Cerebellar cortex (tissue), 1 donor: Measurements from ENCODE around the gene ZNF384.
A peak's percentile ranks its signal among the peaks of the same experiment; 100 is the strongest.

Experiments used
- DNase-seq: peaks from one replicate; pipeline ENCODE4 v3.0.0-alpha.2; 2015; ENCODE audit warnings: low spot score

ZNF384 gene

DNA sequence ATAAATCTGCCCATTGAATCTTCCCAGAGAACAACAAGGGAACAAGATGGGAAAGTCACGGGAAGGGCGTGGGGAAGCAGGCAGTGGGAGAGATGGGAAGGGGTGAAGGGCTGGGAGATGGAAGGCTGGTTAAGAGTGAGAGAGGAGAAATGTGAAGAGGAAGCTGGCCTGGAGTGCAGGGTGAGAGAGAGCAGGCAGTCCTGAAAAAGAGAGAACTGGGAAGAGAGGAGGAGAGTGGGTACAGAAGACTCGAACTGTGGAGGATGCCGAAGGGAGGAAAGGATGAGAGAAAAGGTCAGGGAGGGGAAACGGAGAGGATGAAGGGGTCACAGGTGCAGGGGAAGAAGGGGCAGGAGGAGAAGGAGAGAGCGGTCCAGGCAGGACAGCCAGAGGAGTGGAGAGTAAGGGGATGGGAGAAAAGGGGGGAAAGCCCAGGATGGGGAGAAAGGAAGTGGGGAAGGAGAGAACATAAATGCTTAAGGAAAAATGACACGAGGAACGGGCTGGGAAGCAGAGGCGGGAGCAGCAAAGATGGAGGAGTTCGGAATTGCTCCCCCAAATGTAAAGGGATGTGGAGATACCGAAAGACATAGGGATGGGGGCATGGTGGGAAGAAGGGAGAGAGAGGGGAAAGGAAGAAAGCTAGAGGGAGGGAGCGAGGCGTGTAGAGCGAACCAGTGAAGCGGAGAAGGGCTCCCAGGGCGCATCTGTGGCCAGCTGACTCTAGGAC lies 10.2 kb upstream of the ZNF384 start:
- DNase-seq: no peak

DNA sequence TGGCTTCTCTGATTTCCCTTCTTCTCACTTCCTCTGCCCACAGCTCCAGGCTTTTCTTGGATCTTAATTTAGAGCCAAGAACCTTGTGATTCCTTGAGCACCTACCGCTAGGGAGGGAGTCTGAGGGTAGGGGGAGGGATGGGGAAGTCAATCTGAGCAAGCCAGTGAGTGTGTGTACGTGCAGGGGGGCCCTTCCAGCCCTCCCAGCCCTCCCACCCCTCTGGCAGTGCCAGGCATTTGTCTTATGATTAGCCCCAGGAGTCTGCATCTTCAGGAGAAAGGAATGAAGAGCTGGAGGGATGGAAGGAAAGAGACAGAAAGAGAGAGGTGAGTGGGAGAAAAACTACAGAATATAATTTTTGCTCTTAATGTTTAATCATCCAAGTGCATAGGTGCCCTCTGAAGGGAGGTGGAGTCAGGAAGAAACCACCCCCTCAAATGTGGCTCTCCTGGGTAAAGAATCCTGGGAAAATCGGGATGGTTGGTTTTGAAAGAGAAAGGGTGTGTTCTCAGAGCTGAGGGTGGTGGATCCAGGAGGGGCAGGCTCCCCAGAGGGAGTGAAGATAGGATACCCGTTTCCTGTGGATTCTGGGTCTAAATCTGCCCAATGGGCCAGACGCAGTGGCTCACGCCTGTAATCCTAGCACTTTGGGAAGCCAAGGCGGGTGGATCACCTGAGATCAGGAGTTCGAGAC lies 9.3 kb upstream of the ZNF384 start:
- no peak for DNase-seq

DNA sequence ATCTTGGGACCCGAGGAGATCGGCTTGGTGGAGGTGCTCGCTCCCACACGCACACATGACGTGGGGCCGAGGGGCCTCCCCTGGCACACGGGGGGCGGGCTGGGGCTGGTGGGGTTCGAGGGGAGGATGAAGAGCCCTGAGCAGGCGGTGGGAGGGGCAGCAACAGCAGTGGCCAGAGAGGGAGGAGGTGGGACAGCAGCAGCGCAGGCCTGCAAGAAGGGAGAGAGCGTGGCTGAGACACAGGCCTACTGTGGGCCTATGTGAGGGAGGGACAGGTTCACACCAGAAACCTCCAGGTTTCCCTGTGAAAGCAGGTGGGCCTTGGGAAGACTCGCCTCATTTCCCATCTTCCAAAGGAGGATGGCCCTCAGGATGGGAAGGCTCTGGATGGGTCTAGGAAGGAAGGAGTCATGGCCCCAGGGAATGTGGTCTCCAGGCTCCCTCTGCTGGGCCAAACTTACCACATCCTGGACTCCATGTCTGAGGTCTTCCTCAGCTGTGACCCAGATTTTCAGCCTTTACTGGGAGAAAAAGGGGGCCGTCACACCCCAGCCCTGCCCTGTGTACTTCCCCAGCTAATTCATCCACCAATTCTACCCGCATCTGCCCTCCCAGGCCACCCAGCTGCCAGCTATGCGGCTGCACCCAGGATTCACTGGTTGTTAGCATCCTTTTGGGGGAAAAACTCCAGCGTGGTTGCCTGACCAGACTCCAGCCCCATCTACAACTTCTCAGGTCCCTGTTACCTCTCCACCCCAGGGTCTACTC lies 8.6 kb upstream of the ZNF384 start:
- peak; percentile 74 for DNase-seq

DNA sequence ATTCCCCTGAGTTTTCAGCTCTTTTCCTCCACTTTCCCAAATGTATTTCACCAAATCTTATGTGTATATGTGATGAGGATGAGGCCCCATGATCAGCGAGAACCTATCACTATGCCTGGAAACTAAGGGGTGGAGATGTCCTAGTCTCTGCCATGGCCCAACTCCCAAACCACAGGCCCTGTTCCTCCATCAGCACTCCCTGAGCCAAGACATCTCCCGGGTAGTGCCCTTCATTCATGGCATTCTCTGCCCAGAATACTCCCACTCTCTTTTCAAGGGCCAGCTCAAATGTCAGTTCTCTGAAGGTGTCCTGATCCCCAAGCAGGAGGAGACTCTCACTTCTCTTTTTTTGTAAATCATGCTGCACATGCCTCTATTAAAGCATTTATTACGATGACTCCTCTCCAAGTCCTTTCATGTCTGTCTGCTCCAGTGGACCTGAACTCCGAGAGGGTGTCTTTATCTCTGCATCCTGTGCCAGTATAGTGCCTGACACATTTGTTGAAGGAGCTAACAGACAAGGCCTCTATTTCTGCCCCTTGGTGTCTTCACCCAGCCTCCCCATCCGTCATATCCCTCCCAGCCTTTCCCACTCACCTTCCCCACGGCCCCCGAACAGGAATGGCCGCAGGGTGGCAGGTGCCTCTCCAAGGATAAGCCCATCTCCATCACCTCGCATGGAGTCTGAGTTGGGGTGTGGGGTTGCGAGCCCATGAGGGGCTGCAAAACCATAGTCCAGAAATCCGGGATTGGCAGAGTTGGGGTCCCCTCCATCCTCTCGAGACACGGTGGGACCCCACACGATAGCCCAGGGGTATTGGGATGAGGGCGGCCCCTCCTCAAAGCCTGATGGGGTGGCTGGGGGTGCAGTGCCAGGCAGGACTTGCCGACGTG lies 7.8 kb upstream of the ZNF384 start:
- DNase-seq: no peak

GRCh38 chr12:6695313-6696045 lies 6.3 kb upstream of the ZNF384 start:
- no peak for DNase-seq

GRCh38 chr12:6694701-6695100 lies 5.5 kb upstream of the ZNF384 start:
- no peak for DNase-seq

GRCh38 chr12:6693832-6694355 lies 4.7 kb upstream of the ZNF384 start:
- DNase-seq: no peak

DNA sequence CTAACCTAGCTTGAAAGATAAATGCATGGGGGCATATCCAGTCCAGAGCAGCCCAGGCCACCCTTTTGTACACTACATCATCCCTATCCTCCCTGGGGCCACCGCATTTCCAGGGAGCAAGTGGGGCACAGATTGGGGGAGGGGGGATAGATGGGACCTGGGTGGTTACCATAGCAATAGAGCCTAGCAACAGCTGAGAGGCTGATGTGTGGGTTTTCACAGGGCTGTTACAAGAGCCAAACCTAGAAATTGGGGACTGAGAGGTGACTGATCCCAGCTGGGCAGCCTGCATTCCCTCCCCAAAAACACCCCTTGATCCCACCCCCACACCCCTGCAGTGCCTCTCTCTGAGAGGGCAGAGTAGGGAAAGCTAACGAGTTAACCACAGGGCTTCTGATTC lies 3.7 kb upstream of the ZNF384 start:
- DNase-seq: no peak

DNA sequence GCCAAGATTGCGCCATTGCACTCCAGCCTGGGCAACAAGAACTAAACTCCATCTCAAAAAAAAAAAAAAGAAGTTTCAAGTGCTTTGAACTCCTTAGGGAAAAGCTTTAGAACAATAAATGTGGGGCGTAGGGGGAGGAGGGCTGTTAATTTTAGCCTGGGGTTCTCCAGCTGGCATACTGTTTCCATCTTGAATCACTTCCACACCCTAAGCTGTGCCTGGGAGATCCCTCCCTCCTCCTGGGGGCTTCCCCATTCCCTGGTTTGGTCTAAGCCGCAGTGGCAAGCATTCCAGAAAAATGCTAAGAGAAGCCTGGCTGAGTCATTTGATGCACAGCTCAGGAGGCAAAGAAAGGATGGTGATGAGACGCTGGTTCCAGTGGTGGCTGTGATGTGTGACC lies 2.3 kb upstream of the ZNF384 start:
- no peak for DNase-seq

GRCh38 chr12:6688543-6688998 lies 604 bp downstream of the ZNF384 start:
- DNase-seq: no peak

- no peak for DNase-seq
These were observed 3.4 kb downstream of the ZNF384 start for GRCh38 chr12:6685814-6686213.

- DNase-seq: peak; percentile 72
These were observed 4.6 kb downstream of the ZNF384 start for GRCh38 chr12:6684609-6685008.

DNA sequence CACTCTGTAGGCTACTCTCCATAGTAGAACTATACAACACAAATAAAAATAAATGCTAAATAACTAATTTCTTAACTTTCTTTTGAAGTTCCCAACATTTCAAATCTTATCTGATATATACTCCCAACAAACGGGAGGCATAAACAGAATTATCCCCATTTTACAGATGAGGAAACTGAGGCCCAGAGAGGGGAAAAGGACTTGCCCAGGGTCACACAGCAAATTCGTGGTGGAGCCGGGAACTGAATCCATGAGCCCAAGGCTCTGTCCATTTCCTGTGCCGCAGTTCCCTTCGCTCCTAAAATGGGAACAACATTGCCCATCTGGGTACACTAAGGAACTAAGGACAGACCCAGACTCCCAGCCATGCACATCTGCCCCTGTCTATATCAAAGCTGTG lies 12.2 kb downstream of the ZNF384 start:
- no peak for DNase-seq

GRCh38 chr12:6672143-6672542 lies 17.0 kb downstream of the ZNF384 start:
- DNase-seq: no peak

DNA sequence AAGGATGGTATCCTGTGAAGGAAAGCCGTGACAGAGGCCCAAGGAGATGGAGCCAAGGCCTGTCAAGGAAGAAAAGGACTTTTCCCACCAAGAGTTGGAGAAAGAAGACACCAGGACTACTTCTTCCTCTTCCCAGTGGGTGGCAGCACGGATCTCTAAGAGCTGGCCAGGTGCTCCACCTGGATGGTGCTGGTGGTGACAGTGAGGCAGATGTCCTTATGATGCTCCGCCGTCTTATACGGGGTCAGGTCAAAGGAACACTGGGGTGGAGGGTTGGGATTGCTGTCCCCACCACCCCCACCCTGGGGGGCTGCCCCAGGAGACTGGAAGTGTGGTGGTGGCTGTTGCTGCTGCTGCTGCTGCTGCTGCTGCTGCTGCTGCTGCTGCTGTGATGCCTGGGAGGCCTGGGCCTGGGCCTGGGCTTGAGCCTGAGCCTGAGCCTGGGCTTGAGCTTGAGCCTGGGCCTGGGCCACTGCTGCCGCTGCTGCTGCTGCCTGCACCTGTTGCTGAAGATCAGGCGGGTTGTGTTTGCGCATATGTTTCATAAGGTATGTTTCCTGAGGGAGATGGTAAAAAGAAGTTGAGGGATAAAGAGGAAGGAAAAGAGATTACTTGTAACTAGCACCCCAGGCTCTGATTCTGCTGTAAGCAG lies 21.5 kb downstream of the ZNF384 start:
- DNase-seq: peak; percentile 43

GRCh38 chr12:6666211-6666610 lies 23.0 kb downstream of the ZNF384 start:
- DNase-seq: no peak

DNA sequence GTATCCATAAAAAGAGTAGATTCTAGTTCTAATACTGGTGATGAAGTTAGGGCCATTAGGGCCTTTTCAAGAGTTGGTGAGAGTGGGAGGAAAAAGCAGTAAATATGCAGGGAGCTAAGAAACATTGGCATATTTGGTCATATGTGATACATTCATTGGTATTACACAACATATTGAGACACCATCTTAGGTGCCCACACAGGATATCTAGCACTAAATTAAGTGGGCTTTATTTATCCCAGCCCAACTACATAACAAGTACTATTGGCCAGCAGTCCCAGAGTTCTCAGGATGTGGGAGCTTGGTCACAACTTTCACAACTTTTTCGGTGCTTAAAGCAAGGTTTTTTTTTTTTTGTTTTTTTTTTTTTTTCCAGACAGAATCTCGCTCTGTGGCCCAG lies 24.3 kb downstream of the ZNF384 start:
- no peak for DNase-seq

- peak; percentile 100 for DNase-seq
These were observed 26.1 kb downstream of the ZNF384 start, which contains the start of gene ING4 for GRCh38 chr12:6662906-6663742. Gene ING4 (minus strand): TSS chr12:6663119. CDS start chr12:6663101, 18 bp downstream.

- DNase-seq: no peak
These were observed 26.6 kb downstream of the ZNF384 start for GRCh38 chr12:6662602-6662905.

DNA sequence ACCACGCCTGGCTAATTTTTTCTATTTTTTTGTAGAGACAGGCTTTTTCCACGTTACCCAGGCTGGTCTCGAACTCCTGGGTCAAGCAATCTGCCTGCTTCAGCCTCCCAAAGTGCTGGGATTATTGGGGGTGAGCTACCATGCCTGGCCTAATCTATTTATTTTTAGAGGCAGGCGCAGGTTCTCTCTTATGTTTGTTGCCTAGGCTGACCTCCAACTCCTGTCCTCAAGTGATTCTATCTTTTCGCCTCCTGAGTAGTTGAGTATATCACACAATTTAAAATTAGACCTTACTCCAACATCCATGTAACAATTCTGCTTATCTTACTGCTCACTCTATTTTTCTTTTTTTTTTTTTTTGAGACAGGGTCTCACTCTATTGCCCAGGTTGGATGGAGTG lies 35.2 kb downstream of the ZNF384 start:
- no peak for DNase-seq
